ENCODE data around the gene DNAH8. TPM values are rescaled to one million over a fixed set of nuclear protein-coding genes. Genes with fewer than 3 reads are reported as not detected.

Gene DNAH8
- total RNA-seq, 1 donor from 2014 or later = 0.13 TPM

DNA sequence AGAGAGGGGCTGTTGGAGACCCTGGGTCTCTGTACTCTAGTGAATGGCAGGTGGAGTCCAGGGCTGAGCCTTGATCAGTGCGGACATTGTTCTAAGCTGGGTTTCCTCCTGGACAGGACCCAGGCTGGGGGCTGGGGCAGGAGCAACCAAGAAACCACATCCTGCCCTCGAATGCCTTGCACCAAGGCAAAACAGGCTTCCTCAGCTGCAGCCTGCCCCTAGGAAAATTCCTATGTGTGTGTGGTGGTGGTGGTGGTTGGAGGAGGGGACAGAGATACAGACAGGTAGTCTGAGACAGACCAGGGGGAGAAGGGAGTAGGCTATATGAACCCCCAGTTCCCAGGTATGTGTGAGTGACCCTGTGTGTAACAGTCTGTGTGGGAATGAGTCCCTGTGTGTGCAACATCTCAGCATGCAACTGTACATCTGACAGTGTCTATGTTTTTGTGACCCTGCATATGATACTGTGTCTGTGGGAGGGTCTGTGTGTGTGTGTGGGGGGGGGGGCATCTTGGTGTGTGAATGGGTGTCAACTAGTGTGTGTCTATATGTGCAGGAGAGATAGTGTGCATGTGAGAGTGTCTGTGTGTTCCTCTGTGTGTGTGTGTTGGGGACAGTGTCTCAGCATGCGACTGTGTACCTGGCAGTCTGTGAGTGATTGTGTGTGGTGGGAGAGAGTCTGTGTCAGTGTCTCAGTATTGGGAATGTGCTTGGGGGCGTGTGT is 336.4 kb downstream of the DNAH8 start:
- DNase-seq (ENCODE audit: low spot score) = no peak

DNA sequence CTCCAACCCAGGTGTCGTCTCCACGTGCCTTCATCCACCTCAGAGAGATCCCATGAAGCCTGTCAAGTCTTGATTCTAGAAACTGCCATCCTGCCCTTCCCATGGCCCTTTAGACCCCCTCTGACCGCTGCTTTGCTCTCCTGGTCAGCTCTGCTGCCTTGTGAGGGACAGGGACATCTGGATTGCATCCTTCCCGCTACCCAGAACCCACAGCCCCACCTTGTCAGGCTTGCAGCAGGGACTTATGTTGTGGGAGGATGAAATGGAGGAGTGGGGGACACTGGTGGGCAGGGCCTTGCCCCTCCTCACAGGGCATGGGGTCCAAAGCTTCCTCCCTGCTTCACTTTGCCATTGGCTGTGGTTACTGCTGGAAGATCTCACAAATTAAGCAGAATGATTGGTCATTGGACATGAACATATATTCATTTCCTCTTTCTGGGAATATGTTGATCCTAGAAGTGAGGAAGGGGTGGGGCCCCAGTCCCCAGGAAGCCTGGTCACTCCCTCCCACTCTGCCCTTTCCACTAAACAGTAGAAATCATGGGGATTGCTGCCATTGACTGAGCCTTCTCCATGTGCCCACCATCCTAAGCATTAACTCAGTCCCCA is 338.0 kb downstream of the DNAH8 start:
- DNase-seq (ENCODE audit: low spot score) = no peak

DNA sequence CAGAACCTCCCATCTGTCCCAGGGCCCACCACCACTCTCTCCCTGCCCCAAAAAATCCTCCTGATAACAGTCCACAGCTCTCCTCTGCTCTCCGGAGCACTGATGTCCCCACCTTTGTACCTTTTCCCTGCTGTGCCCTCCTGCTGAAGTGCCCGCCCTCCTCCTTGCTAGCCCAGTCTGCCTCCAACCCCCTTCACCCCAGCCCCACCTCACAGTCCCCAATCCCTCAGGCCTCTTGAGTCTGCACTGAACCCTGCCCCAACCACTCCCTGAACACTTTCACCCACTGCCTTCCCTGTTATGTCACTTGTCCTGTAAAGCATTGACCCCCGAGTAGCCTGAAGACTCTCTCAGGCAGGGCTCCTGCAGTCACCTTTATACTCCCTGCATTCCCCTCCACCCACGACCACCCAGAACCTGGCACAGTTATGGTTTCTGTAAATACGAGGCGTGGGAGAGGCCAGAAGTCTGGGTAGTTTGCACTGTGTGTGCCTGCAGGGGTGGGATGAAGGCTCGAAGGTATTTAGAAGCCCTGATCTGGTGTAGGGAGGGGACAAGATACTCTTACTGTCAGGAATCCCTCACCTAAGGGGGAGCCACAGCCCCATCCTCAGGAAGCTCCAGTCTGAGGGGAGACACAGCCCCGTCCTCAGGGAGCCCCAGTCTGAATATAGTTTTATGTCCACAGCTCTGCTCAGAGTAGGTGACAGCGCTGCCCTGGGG is 338.9 kb downstream of the DNAH8 start:
- DNase-seq (ENCODE audit: low spot score) = no peak

DNA sequence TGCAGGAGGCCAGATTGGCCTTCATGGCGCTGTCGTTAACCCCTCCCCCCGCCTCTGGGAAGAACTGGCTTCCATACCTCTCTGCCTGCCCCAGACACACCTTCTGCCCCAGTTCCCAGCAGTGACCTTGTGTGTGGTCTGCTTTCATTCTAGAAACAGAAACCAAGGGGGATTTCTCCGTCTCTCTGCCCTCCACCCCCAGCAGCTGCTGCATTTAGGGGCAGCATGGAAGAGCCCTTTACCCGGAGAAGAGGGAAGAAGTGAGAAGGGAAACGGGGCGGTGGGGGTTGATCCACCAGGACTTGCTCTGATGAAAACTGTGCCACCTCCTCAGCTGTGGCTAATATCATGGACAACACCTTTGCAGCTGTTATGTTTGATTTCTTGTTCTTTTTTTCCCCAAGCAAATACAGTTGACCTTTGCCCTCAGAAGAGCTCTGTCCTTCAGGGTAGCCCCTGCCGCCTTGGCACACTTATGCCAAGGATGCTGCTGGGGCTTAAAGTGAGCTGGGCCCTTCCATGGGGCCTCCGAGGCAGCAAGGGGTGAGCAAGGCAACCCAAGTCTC is 339.5 kb downstream of the DNAH8 start:
- no peak for DNase-seq (ENCODE audit: low spot score)

DNA sequence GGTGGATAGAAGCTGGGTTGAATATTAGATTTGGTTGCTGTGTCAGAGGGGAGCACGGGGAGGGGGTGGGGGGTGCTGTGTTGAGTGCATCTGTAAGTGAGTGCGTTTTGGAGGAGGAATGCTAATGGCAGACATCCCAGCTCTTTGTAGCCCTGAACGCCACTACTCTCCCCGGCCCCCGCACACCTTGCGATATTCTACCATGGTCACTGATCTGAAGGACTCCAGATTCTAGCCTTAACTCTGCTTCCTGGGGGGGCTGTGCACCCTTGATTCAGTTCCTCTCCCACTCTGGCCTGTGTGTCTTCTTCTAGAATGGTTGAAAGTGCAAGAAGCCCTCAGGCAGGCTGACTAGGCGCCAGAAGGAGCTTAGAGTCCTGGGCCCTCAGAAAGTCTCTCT is 340.6 kb downstream of the DNAH8 start:
- DNase-seq (ENCODE audit: low spot score) = no peak

DNA sequence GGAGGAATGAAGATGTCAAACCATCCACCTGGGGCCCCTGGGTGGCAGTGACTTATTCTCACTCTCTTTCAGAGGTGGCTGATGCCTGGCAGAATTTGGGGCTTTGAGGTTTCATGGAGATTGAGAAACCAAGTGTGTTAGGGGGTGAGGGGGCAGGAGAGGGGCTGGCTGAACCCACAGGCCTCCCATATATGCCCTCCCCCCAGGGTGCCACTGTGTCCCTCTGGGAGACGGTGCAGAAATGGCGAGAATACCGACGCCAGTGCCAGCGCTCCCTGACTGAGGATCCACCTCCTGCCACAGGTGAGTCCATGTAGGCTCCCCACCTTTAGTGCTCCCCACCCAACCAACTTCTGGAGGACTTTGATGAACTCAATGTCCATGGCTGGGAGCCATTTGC is 341.1 kb downstream of the DNAH8 start:
- no peak for DNase-seq (ENCODE audit: low spot score)

DNA sequence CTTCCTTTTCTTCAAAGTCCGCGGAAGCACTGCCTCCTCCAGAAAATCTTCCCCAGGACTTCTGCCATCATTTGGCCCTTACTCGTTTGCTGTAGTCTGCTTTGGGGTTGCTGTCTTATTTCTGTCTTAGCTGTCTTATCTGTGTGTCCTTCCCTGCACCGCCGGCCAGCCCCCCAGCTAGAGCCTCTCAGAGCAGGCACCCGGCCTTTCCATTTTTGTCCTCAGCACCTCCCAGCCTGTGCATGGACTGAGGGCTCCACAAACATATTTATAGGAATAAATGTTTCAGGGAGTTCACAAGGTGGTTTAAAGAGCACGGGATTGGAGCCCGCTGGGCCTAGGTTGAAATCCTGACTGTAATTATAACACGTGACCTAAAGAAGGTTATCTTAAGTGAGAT is 341.6 kb downstream of the DNAH8 start:
- DNase-seq (ENCODE audit: low spot score) = no peak

DNA sequence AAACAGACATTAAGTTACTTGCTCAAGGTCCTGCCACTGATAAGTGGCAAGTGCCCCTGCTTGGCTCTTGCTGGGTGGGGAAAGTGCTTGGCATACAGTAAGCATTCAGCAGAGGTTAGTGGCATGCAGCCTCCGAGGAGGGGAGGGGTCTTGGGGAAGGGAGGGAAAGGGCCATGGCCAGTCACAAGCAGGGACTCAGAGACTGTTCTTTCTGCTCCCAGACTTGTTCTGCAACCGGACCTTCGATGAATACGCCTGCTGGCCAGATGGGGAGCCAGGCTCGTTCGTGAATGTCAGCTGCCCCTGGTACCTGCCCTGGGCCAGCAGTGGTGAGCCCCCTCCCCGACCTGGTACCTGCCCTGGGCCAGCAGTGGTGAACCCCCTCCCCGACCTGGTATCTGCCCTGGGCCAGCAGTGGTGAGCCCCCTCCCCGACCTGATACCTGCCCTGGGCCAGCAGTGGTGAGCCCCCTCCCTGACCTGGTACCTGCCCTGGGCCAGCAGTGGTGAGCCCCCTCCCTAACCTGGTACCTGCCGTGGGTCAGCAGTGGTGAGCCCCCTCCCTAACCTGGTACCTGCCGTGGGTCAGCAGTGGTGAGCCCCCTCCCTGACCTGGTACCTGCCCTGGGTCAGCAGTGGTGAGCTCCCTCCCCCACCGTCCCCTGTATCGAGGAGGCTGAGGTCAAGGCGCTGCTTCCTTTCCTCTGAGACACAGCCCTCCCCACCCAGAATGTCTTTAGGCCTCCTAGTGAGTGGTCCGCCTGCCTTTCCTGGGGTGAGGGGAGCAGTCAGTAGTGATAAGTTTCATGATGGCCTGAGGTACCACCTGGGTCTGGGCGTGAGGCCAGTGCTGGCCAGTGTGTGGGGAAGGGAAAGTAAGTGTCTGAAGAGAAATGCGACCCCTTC is 342.4 kb downstream of the DNAH8 start:
- DNase-seq (ENCODE audit: low spot score) = no peak

DNA sequence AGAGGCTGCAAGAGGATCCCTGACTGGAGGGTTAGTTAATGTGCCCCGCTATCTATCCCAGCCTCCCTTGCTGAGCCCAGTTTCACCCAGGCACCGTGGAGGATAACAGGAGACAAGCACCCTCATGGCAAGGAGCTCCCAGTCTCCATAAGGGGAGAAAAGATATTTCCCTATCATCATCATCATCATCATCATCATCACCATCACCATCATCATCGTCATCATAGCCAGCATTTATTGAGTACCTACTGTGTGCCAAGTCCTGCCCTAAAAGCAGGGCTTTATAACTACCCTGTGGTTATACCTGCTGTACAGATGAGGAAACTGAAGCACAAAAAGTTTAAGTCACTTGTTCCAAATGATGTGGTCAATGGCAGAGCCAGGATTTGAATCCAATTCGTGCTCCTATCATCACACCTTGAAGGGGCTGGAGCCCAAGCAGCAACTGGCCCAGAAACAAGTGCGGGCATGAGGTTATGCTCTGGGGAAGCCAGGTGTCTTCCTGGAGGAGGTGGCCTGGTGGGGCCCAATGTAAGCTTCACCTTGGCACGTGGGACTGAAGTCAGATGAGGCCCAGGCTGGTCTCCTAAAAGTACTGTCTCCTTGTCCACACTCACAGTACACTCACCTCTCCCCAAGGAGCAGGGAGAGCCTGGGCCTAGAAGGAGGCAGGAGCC is 343.5 kb downstream of the DNAH8 start:
- DNase-seq (ENCODE audit: low spot score) = no peak

DNA sequence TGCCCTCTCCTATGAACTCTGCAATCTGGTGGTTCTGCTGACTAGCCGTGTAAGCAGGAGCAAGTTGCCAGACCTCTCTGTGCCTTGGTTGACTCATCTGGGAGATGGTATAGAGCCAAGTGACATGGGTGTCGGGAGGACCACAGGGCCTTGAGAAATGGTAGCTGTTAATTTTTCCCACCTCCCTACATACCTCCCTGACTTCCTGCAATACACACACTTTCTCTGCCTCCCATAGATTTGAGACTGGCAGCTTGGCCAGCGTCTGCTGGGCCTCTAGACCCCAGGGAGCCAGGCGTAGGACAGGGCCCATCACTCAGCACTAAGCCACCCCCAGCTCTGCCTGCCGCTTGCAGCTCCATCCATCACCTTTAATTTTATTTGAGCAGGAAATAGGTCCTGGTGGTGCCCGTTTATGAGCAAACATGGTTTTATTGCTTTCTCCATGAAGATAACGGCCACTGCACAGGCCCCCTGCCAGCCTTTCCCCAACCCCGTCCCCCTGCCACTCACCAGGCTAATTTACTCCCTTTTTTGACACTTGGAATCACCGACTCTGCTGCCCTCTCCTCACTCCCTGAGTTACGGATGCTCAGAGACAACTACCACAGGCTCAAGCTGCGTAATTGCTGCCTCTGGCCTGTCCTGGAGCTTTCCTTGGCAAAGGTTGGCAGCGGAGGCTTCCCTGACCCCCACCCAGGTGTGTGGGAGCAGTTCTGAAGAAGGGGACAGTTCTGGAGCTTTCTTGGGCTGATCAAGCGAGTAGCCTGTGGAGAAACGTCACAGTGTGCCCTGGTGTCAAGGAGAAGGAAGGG is 344.6 kb downstream of the DNAH8 start:
- no peak for DNase-seq (ENCODE audit: low spot score)

DNA sequence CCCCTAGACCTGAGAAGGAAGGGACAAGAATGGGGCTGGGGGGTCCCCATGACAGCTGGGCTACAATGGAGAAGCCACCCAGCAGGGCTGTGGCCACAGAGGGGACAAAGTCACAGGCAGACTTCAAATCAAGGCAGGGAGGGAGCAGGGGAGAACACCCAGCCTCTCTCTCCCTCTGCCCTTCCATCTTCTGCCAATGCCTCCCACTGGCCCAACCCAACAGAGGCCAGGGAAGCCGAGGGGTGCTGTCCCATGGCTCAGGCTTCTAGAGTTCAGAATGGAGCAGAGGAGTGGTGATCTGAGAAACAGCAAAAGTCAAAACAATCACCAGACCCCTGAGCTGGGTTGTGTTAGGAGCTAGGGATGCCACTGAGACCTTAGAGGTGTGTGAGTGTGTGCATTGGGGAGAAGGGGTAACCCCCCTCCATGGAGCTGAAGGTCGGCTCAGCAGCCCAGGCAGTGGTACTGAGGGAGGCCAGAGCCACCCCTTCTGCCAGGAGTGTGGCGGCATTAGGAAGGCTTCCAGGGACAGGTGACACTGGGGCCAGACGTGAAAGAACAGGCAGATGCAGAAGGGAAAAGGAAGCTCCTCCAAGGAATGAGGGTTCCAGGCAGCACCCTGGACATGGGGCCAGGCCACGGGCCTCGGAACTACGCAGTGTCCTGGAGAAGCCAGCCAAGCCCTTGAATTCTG is 345.5 kb downstream of the DNAH8 start:
- DNase-seq (ENCODE audit: low spot score) = no peak

DNA sequence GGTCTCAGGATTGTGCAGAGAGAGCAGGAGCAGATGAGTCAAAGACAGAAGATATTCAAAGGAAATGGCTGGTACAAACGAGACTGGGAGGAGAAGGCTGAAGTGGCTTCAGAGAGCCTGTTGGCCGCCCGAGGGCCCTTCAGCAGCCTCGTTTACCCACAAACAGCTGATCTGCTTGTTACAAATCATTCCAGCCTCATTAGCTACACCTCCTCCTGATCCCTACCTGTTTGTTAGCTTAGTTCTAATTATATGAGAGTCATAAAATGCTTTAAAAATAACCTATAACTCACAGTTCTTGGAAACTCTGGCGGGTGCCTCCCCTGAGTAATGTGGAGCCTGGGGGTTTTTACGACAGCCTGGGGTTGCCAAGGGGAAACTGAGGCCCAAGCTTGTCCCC is 346.1 kb downstream of the DNAH8 start:
- no peak for DNase-seq (ENCODE audit: low spot score)

DNA sequence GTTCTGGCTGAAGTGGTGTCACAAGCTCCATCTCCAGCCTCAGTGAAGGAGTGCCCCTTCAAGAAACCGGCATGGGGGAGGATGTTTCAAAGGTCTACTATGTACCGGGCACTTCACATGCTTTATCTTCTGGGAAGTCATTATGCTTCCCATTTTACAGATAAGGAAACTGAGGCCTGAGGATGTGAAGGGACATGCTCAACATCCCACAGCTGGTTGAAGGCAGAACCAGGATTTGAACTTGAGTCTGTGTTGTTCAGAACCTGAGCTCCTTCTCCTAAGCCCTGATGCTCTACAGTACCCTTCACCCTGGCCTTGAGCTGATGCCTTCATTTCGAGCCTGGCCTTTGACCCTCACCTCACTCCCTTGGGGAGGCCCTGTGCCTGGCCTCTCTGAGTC is 346.5 kb downstream of the DNAH8 start:
- DNase-seq (ENCODE audit: low spot score) = no peak

DNA sequence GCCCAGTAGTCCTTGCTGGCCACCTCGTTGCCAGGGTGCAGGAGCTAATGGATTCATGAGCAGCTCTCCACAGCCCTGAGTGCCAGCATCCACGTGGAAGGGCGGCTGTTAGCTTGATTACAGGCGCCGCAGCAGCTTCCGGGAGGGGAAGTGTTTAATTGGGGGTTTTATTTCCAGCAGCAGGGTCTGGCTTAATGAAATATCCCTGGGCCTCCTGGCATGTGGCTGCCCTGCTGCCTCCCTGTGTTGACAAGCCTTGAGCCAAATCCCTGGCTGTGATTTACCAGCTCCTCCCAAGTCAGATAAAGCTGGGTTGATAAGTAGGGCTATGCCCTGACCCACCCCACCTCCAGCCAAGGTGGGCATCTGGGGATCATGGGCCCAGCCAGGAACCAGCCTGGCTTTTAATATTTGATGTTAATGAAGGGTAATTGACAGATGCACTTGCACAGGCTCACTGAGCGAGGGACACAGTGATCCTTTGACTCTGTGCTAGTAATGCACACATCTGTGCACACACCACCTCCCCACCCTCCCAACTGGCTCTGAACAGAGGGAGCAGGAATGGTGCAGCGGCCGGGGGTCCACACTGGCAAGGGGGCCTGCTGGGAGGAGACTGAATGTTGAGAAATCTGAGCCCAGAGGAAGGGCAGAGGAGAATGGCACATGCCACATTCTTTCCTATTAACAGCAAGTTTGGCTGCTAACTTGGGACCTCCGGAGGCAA is 347.1 kb downstream of the DNAH8 start:
- no peak for DNase-seq (ENCODE audit: low spot score)

DNA sequence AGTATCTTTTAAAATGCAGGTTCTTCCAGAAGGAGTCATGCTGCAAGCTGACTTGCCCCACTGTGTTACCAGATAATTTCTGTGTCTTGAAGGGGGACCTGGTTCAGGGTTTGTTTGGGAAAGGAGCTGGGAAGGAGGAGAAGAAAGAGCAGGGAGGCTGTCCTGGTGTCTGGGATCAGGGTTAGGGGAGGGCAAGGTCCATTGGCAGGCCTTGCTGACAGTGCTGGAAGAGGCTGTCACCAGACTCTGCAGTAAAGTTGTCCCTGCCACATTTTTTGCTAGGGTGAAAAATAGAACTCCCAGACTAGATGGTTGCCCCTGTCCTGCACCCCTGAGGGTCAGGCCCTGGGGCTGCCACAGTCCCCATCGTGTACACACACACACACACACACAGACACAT is 348.4 kb downstream of the DNAH8 start:
- no peak for DNase-seq (ENCODE audit: low spot score)

DNA sequence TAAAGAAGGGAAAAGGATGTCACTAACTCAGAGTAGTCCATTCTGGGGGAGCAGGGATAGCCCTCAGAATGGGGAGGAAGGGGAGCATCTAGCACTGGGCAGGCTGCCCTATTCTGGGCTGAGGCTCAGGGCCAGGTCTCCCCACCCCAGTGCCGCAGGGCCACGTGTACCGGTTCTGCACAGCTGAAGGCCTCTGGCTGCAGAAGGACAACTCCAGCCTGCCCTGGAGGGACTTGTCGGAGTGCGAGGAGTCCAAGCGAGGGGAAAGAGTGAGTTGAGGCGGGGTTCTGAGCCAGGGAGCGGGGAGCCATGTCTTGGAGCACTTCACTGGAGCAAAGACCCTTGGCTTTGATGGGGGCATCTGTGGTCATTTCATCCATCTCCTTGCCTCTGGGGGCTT is 350.4 kb downstream of the DNAH8 start:
- DNase-seq (ENCODE audit: low spot score) = no peak

DNA sequence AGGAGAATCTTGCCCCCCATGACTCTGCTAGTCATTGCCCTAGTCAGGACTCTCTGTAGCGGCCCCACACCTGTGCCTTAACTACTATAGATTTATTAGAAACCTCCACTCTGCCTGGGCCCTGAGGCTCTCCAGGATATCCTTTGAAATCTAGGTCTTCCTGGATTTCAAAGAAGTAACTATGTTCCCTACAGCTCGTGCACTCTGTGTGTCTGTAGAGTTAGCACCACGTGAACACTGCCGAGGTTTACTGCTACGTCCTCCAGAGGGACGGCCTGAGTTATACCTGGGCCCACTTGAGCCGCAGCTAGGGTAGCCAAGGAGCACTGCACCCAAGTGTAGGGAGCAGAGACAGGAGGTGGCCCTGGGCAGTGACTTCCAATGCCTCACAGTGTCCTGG is 353.3 kb downstream of the DNAH8 start:
- DNase-seq (ENCODE audit: low spot score) = no peak

DNA sequence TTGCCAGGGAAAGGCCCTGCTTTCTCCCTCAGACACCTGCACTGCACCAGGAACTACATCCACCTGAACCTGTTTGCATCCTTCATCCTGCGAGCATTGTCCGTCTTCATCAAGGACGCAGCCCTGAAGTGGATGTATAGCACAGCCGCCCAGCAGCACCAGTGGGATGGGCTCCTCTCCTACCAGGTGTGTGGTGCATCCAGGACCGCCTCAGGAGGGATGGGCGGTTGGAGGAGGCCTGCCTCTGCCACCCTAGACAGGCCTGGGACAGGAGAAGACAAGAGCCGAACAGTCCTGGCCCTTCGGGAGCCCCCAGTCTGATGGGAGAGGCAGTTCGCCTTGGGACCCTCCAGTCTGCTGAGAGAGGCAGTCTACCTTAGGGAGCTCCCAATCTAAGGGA is 357.7 kb downstream of the DNAH8 start:
- no peak for DNase-seq (ENCODE audit: low spot score)

Data from ureter (tissue), 1 donor.